Esophagus mucosa (tissue), 1 donor: ENCODE data around the gene PTPRU. TPM values are rescaled to one million over a fixed set of nuclear protein-coding genes. Genes with fewer than 3 reads are reported as not detected.
"Not testable (repeated sequence)": the region's sequence is repeated elsewhere in the genome, so short reads cannot be mapped to it uniquely, and the experiment has no call there.

Source experiments
- ATAC-seq: fragments of 200-7000 bp; cut with Tn5 transposase; one replicate; pipeline ENCODE4 v1.9.1; 2020
- total RNA-seq: library from RNA; stranded (reverse); gene quantifications from one replicate; pipeline ENCODE4 v1.2.4, GENCODE V29; 2023
- donor health status: DM: yes; HTN: yes; CAD: no.

PTPRU gene
- total RNA-seq, 1 donor from 2014 or later = 6.2 TPM

- no peak for ATAC-seq
Observed at GRCh38 chr1:29290414-29290985, 54.2 kb downstream of the PTPRU start.

GRCh38 chr1:29291756-29292155 is 55.4 kb downstream of the PTPRU start:
- no peak for ATAC-seq

DNA sequence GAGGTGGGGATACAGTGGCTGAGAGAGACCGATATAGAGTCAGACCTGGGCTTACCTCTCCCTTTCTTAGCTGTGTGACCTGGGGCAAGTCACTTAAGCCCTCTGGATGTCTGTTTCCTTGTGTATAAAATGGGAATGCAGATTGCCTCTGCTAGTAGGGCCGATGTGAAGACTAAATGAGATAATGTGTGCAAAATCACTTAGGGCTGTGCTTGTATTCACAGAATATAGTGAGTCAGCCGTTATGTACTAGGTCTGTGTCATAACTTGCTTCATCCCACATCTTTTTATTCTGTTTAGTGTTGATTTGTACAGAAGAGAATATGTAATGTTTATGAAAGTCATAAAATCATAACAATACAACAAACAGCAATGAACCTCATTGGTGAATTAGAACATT is 56.0 kb downstream of the PTPRU start:
- ATAC-seq = peak; percentile 37

- no peak for ATAC-seq
Observed at GRCh38 chr1:29297450-29297849, 61.1 kb downstream of the PTPRU start.

DNA sequence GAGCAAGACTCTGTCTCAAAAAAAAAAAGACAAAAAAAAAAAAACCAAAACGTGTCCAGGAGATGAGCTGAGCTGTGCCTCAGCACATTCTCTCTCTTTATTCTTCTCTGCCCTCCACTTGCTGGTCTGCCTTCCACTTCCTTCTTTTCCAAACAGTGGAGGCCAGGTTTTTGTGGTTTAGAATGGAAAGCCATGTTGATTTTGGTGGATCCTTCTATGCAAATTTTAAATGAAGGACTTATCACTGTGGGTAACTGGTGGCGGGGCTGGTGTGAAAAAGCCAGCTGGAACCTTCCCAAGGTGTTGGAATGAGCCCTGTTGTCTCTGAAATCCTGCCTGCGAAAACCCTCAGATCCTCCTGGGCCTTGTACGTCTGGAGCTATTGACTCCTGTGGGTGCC is 61.9 kb downstream of the PTPRU start:
- ATAC-seq = no peak

- no peak for ATAC-seq
Observed at GRCh38 chr1:29299446-29299845, 63.1 kb downstream of the PTPRU start.

DNA sequence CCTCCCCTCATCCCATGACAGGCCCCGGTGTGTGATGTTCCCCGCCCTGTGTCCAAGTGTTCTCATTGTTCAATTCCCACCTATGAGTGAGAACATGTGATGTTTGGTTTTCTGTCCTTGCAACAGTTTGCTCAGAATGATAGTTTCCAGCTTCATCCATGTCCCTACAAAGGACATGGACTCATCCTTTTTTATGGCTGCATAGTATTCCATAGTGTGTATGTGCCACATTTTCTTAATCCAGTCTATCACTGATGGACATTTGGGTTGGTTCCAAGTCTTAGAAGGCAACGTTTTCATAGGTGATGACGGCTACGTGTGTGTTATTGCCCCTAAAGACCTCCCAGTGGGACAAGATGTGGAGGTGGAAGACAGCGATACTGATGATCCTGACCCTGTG is 65.4 kb downstream of the PTPRU start:
- not testable (repeated sequence) for ATAC-seq

GRCh38 chr1:29303201-29304024 is 67.1 kb downstream of the PTPRU start:
- no peak for ATAC-seq

DNA sequence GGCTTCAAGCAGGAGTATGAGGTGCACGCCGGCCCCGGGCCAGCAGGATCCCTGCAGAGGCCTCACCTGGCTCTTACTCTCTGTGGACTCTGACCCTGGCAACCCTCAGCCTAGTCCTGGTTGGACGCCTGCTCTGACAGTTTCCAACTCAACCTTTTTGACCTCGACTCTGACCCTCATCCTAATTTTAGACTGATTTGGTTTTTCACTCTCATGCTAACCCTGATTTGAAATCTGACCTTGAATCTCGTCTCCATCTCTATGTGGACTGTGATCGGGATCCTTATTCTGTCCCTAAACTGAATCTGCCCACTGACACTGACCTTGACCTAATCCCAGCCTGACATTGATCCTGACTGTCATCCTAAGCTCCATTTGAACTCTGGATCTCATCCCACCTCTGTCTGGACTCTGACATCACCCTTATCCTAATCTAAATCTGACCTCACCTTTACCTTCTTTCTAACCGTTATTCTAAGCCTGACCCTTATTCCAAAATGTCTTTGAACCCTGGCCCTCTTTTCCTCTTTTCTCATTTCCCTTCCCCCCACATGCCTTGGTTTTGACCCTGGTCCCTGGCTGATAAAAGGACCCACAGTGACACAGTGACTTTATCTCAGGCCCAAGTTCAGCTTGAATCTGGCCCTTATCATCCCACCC is 67.8 kb downstream of the PTPRU start:
- ATAC-seq = no peak

- ATAC-seq = peak; percentile 19
Observed at GRCh38 chr1:29305943-29306342, 69.6 kb downstream of the PTPRU start.

- ATAC-seq = no peak
Observed at GRCh38 chr1:29306471-29307140, 70.3 kb downstream of the PTPRU start.

- no peak for ATAC-seq
Observed at GRCh38 chr1:29309075-29309474, 72.8 kb downstream of the PTPRU start.

GRCh38 chr1:29309621-29310020 is 73.3 kb downstream of the PTPRU start:
- ATAC-seq = no peak

DNA sequence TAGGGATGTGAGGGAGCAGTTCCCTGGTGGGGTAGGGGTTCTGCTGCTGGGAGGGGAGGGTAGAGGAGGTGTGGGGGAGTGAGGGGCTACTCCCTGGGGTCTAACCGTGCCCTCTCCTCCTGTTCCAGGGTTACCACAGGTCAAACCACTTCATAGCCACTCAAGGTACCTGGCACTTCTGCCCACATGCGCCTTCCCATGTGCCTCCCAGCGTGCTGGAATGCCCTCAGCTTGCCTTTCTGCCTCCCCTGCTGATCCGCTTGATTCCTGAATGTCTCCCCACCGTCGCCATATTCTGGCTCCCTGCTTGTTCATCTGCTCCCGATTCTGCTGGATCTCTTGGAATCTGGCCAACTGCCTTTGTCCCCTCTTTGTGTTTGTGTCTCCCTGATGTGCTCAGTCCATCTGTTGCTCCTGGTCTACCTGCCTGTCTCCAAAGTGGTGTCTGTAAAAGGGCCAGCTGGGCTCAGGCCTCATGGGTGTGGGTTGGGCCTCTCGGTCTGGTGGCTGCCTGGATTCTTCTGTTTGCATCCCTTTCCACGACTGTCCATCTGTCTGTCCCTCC is 74.4 kb downstream of the PTPRU start:
- ATAC-seq = no peak

GRCh38 chr1:29311352-29312030 is 75.2 kb downstream of the PTPRU start:
- ATAC-seq = no peak

DNA sequence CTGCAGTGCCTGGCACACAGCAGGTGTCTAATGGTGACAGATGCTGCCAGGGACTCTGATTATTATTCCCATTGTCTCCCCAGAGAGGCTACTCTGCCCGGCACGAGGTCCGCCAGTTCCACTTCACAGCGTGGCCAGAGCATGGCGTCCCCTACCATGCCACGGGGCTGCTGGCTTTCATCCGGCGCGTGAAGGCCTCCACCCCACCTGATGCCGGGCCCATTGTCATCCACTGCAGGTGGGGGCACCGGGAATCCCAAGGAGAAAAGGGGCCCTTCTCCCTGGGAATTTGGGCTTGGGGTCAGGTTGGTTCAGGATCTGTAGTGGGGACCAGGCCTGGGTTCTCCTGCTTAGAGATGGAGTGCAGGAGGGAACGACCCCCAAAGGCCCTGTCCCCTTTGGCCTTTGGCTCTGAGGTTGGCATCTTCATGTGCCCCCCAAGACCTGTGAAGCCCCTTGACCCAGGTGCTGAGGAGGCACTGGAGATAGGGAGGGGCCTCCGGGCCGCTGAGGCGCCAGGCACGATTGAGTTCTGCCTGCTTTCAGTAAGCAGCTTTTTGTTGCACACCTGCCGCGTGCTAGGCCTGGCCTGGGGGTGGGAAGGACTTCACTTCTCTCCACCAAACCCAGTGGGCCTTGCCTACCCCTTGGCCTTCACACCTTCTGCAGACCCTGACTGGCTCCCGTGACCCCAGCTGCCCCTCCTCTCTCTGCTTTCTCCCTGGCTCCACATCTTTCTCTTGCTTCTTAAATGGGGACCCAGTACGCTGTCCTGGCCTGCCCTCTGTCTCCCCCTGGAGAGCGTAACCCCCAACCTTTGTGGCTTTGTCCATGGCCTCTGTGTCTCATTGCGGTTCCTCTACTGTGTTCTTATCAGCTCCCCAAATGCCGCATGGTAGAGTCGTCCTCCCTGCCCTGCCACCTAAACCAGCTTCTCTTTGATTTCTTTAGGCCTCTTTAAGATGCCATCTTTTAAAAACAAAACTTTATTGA is 76.4 kb downstream of the PTPRU start:
- ATAC-seq = no peak

- ATAC-seq = not testable (repeated sequence)
Observed at GRCh38 chr1:29314685-29315084, 78.4 kb downstream of the PTPRU start.

DNA sequence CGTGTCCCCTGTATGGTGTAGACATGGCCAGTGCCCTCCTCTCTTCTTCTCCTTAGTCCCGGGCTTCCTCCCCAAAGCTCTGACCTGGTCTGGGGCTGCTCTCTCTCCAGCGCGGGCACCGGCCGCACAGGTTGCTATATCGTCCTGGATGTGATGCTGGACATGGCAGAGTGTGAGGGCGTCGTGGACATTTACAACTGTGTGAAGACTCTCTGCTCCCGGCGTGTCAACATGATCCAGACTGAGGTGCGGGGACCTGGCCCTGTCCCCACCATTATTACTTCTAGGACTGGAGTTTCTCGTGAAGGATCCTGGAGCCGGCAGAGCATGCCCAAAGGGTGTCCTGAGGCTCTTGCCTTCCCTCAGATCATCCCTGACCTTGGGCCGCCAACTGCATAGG is 78.9 kb downstream of the PTPRU start:
- ATAC-seq = no peak

DNA sequence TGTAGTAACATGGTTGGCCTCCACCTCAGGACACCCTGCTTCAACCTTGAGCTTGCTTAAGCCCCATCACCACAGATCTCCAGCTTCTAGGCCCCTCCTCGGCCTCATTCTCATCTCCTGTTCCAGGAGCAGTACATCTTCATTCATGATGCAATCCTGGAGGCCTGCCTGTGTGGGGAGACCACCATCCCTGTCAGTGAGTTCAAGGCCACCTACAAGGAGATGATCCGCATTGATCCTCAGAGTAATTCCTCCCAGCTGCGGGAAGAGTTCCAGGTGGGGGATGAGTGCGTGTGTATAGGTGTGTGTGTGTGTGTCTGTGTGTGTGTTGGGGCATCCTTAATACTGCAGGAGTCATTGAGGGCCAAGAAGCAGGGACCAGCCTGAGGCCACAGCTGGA is 79.6 kb downstream of the PTPRU start:
- ATAC-seq = no peak

GRCh38 chr1:29317063-29317915 is 81.0 kb downstream of the PTPRU start:
- no peak for ATAC-seq
